Measurements from ENCODE around the gene MYO18A.

DNA sequence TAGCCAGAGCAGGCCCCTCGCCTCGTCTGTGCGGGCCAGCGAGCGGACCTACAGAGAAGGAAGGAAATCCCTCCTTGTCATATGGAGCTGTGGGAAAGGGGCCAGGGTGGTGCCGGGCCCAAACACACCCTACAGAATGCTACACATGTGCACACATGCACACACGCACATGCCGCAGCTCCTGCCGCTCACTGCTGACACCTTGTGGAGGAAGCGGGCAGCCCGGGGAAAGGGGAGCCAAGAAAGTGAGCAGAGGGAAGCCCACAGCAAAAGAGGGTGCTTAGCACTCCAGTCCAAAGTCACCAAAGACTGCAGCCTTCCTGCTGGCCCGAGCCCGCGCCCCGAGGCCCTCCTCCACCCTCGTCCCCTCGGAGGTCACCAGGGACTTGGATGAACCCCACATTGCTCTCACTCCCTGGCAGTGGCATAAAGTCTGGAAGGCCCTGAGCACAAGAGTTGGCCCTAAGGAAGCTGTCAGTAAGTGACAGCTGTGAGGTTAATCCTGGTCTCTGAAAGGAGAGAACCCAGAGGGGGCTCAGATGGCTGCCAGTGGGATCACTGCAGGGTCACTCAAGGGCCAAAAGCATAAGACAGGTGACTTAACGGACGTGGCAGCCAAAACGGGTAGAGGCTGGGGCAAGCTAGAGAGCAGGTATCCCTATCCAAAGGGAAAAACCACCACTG is 68.2 kb downstream of the MYO18A start:
- TF ChIP-seq CTCF (IDR thresholded peaks at IDR 0.05) (peak; percentile 66 to 82 (median 75)), POLR2A (IDR thresholded peaks at IDR 0.05) (no peak)

All from uterus (tissue), 2 donors.